A673 (cell line): ENCODE measurements around the gene SPARCL1.

Source experiments
- EZH2 ChIP-seq: fragments of 200-600 bp; sonication (generic); IDR thresholded peaks from 2 replicates; pipeline ENCODE4 v1.6.1; 2017; ENCODE audit warnings: borderline replicate concordance, low read depth, mild to moderate bottlenecking, mixed read lengths, antibody characterized with exemption, low read length; ENCODE audit not compliant: poor library complexity, severe bottlenecking
- TF ChIP-seq, protein P1 (sequence below): fragments of 300-800, 200-600 bp; sonication (generic); conservative IDR thresholded peaks from 2 replicates; pipeline ENCODE4 v1.5.1; 2017; ENCODE audit warnings: low read depth, mild to moderate bottlenecking, antibody characterized with exemption, low read length, moderate library complexity, mixed read lengths

GRCh38 chr4:87427518-87427868, 101.7 kb downstream of the SPARCL1 start:
- TF ChIP-seq, protein P1, sequence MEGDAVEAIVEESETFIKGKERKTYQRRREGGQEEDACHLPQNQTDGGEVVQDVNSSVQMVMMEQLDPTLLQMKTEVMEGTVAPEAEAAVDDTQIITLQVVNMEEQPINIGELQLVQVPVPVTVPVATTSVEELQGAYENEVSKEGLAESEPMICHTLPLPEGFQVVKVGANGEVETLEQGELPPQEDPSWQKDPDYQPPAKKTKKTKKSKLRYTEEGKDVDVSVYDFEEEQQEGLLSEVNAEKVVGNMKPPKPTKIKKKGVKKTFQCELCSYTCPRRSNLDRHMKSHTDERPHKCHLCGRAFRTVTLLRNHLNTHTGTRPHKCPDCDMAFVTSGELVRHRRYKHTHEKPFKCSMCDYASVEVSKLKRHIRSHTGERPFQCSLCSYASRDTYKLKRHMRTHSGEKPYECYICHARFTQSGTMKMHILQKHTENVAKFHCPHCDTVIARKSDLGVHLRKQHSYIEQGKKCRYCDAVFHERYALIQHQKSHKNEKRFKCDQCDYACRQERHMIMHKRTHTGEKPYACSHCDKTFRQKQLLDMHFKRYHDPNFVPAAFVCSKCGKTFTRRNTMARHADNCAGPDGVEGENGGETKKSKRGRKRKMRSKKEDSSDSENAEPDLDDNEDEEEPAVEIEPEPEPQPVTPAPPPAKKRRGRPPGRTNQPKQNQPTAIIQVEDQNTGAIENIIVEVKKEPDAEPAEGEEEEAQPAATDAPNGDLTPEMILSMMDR, result no peak
- no peak for TF ChIP-seq EZH2
